Cardiac muscle cell (in vitro differentiated cells and primary cell): Measurements from ENCODE around the gene FAXC. TPM values are rescaled to one million over a fixed set of nuclear protein-coding genes. Genes with fewer than 3 reads are reported as not detected.

Experiments
- DNase-seq, 2 donors: peaks; one replicate each; pipeline versions ENCODE4 v3.0.0 to v3.0.0-alpha.2; 2010 to 2017; ENCODE audit warnings: low read depth in 1 of 2, low spot score in 1 of 2
- H3K27ac ChIP-seq: fragments of 200-600 bp; sonication (generic); 2 replicates; pipeline ENCODE4 v1.5.1; 2016
- H3K27me3 ChIP-seq: fragments of 200-600 bp; sonication (generic); 2 replicates; pipeline ENCODE4 v1.6.0; 2016; ENCODE audit warnings: control low read depth
- H3K36me3 ChIP-seq: fragments of 200-600 bp; sonication (generic); 2 replicates; pipeline ENCODE4 v1.5.1; 2016; ENCODE audit warnings: control low read depth
- H3K4me1 ChIP-seq: fragments of 200-600 bp; sonication (generic); 2 replicates; pipeline ENCODE4 v1.8.1; 2017; ENCODE audit warnings: low read depth, mild to moderate bottlenecking, mixed run types
- H3K4me3 ChIP-seq: fragments of 200-600 bp; sonication (generic); 2 replicates; pipeline ENCODE4 v1.5.1; 2016; ENCODE audit warnings: mild to moderate bottlenecking
- H3K9me3 ChIP-seq: fragments of 200-600 bp; sonication (generic); 2 replicates; pipeline ENCODE4 v1.5.1; 2017; ENCODE audit warnings: low read depth, mild to moderate bottlenecking, control low read depth
- polyA plus RNA-seq: library from polyadenylated mRNA; unstranded; fragments of >200 nt; fragmentation: Nextera tagmentation; extraction: Ambion mirVana; gene quantifications from 2 replicates; pipeline ENCODE4 v1.2.1, GENCODE V29; 2016
- total RNA-seq: library from RNA; depleted of rRNA; stranded (reverse); fragments of >200 nt; gene quantifications from 2 replicates; pipeline ENCODE4 v1.2.3, GENCODE V29; 2016
- TF ChIP-seq, protein P1 (sequence below): IDR thresholded peaks from 2 replicates; pipeline ENCODE4 v1.5.1; 2012; ENCODE audit warnings: low read depth, mild to moderate bottlenecking, low read length

The FAXC gene
- total and polyA plus RNA-seq, 2 experiments from 2014 or later, result 0.30 to 2.7 TPM

DNA sequence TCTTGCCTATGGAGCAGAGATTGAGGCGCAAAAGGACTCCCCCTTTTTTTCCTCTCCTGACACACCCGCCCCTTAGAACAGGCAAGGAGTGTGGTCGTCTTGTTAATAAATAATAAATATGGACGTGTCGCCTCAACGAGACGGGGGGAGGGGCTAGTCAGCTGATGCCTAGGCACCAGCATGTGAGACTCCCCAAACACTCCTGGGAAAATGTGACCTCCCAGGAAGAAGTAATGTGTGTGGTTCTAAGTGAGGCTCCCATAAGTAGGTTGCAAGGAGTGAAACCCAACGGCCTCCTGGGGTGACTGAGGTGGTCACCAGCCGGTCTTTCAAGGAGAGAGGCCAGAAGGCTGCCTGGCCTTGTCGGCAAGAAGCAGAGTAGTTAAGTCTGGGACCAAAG, 1.1 kb upstream of the FAXC start:
- TF ChIP-seq, protein P1, sequence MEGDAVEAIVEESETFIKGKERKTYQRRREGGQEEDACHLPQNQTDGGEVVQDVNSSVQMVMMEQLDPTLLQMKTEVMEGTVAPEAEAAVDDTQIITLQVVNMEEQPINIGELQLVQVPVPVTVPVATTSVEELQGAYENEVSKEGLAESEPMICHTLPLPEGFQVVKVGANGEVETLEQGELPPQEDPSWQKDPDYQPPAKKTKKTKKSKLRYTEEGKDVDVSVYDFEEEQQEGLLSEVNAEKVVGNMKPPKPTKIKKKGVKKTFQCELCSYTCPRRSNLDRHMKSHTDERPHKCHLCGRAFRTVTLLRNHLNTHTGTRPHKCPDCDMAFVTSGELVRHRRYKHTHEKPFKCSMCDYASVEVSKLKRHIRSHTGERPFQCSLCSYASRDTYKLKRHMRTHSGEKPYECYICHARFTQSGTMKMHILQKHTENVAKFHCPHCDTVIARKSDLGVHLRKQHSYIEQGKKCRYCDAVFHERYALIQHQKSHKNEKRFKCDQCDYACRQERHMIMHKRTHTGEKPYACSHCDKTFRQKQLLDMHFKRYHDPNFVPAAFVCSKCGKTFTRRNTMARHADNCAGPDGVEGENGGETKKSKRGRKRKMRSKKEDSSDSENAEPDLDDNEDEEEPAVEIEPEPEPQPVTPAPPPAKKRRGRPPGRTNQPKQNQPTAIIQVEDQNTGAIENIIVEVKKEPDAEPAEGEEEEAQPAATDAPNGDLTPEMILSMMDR, result no peak
- no peak for DNase-seq
- Histone ChIP-seq H3K4me1 (no peaks in the 10 kb centered on the region), H3K27me3 (peaks cover 41% of the 10 kb centered on the region), H3K27ac (no peak overlapping the region), H3K36me3 (no peaks in the 10 kb centered on the region), H3K9me3 (no peaks in the 10 kb centered on the region), H3K4me3 (no peak overlapping the region)

DNA sequence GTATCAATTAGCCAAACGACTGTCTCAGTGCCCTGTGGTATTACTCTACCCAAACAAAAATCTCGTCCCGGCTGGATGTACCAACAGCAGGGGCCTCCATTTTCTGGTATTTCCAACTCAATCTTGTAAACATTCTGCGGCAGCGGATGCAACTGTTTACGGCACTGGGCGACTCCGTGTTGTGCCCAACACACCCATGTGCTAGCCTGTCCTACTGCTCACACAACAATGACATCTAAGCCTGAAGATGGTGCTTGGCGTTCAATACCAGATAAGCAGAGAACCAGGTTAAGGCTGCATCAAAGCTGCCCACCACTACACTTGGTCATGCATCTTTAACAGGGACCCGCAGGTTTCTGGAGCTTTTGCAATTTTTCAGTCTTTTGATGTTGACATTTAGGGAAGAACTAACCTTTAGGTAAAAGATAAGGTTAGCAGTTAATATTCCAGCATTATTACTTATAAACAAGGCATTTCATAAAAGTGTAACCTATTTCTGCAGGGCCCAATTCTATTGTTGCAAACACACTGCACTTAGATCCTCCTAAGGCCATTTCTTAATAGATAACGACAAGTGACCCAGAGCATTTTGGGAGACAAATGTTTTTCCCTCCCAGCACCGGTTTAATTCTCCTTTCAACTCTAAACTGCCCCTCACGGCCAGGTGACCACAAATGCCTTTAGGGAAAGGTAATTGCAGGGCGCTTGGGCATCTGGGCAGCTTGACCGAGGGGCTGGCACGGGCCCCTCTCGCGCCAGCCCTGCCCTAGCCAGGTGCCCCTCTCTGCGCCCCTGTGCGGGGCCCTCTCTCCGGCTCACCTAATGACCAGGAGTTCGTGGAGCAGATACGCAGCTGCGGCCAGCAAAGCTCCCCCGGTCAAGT, 945 bp downstream of the FAXC start:
- no peak for DNase-seq
- TF ChIP-seq, protein P1, result no peak
- Histone ChIP-seq H3K36me3 (no peaks in the 10 kb centered on the region), H3K4me1 (no peaks in the 10 kb centered on the region), H3K27me3 (peaks cover 38% of the 10 kb centered on the region), H3K4me3 (peak overlapping the region; percentile 79), H3K9me3 (no peaks in the 10 kb centered on the region), H3K27ac (no peak overlapping the region)

DNA sequence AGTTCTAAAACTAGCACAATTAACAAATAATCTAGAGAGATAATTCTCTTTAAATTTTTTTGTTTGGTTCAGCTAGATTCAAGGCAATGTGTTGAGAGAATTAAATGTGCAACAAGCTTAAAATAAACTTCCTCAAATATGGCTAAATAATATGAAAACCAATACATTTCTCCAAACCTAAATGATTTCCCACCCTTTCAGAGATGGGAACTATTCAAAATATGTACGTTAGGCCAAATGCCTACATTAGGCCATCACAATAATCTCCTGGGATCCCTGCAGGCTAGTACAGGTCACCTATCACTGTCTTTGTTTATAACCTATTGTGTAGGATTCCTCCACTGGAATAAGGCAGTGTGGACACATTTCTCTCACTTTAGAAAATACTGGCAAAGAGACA, 1.7 kb downstream of the FAXC start:
- no peak for DNase-seq
- Histone ChIP-seq H3K27ac (no peak overlapping the region), H3K9me3 (no peaks in the 10 kb centered on the region), H3K4me3 (no peak overlapping the region), H3K27me3 (peaks cover 38% of the 10 kb centered on the region), H3K4me1 (no peaks in the 10 kb centered on the region), H3K36me3 (no peaks in the 10 kb centered on the region)
- TF ChIP-seq, protein P1, result no peak

DNA sequence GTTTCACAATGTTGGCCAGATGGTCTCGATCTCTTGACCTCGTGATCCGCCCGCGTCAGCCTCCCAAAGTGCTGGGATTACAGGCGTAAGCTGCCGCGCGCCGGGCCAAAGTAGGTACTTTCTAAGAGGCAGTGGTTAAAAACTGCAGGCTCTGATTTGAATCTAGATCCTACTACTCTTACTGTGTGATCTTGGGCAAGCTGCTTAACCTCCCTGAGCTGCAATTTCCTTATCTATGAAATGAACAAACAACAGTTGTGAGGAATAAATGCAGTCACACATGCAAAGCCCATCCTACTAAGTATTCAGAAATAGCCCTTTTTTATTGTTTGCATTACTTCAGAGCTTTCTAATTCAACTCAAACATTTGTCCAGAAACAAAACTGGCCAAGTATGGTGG, 2.9 kb downstream of the FAXC start:
- TF ChIP-seq, protein P1, result no peak
- H3K27ac ChIP-seq, result no peak overlapping the region
- no peaks in the 10 kb centered on the region for H3K36me3 ChIP-seq
- no peaks in the 10 kb centered on the region for H3K4me1 ChIP-seq
- H3K9me3 ChIP-seq, result no peaks in the 10 kb centered on the region
- no peak for DNase-seq
- H3K4me3 ChIP-seq, result no peak overlapping the region
- peaks cover 32% of the 10 kb centered on the region for H3K27me3 ChIP-seq

DNA sequence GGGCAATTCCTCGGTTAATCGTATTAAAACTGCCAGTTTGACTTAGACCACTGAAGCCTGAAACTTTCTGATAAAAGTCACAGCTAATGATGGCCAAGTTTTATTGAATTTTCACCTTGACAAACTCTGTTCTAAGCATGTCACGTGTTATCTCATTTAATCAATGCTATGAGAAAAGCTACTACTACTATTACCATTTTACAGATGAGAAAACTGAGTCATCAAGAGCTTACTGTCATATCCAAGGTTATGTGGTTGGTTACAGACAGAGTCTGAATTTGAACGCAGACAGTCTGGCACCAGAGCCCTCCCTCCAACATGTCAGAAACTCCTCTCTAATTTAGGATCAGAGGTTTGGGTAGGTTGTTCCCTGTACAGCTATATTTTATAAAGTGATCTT, 4.3 kb downstream of the FAXC start:
- Histone ChIP-seq H3K9me3 (no peaks in the 10 kb centered on the region), H3K4me1 (no peaks in the 10 kb centered on the region), H3K36me3 (no peaks in the 10 kb centered on the region), H3K4me3 (no peak overlapping the region), H3K27ac (no peak overlapping the region), H3K27me3 (peaks cover 18% of the 10 kb centered on the region)
- DNase-seq, result no peak
- TF ChIP-seq, protein P1, result no peak
